GM13976 (cell line): ENCODE data around the gene XXYLT1.

Experiments
- DNase-seq: peaks from one replicate; pipeline ENCODE4 v3.0.0; 2012; ENCODE audit warnings: low spot score
- in situ Hi-C: fragments of 300-500 bp; cut with MboI; formaldehyde crosslinking; loops from one replicate; pipeline ENCODE4 v1.12.0; 2022; ENCODE audit warnings: low sequenced_read_pairs, mixed read lengths, inconsistent platforms; ENCODE audit not compliant: unreplicated experiment
- TF ChIP-seq, protein P1 (sequence below): IDR thresholded peaks from 2 replicates; pipeline ENCODE4 v1.5.1; 2012; ENCODE audit warnings: borderline replicate concordance, mild to moderate bottlenecking; ENCODE audit not compliant: insufficient read depth; ENCODE audit errors: extremely low read depth, missing control alignments, control extremely low read depth

XXYLT1 gene

DNA sequence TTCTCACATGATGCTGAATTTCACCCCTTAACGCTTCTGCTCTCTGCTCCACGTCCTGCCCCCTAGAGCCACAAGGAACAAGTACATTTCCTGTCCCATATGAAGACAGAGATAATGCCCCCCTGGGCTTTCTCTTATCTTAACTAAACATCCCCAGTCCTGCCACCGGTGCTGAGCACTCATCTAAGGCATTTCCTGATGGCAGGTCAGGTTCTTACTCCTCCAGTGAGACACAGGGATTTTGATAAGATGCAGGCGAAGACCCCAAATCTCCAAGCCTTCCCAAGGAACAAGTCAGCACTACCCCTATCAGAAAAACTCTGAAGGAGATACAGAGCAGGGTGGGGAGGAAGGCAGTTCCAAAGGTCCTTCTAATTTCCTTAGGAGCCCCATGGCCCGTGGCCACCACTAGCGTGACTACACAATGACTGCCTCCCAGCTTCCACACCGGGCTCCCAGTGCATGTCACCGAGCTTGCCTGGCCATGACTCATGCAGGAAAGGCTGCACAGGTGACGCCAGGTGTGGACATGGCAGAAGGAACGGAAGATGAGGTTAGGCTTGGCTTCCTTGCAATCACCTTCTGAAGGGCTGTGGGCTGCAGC lies 152.9 kb downstream of the XXYLT1 start:
- in situ Hi-C loops: no loop called here
- TF ChIP-seq, protein P1, sequence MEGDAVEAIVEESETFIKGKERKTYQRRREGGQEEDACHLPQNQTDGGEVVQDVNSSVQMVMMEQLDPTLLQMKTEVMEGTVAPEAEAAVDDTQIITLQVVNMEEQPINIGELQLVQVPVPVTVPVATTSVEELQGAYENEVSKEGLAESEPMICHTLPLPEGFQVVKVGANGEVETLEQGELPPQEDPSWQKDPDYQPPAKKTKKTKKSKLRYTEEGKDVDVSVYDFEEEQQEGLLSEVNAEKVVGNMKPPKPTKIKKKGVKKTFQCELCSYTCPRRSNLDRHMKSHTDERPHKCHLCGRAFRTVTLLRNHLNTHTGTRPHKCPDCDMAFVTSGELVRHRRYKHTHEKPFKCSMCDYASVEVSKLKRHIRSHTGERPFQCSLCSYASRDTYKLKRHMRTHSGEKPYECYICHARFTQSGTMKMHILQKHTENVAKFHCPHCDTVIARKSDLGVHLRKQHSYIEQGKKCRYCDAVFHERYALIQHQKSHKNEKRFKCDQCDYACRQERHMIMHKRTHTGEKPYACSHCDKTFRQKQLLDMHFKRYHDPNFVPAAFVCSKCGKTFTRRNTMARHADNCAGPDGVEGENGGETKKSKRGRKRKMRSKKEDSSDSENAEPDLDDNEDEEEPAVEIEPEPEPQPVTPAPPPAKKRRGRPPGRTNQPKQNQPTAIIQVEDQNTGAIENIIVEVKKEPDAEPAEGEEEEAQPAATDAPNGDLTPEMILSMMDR: peak; percentile 24
- no peak for DNase-seq

DNA sequence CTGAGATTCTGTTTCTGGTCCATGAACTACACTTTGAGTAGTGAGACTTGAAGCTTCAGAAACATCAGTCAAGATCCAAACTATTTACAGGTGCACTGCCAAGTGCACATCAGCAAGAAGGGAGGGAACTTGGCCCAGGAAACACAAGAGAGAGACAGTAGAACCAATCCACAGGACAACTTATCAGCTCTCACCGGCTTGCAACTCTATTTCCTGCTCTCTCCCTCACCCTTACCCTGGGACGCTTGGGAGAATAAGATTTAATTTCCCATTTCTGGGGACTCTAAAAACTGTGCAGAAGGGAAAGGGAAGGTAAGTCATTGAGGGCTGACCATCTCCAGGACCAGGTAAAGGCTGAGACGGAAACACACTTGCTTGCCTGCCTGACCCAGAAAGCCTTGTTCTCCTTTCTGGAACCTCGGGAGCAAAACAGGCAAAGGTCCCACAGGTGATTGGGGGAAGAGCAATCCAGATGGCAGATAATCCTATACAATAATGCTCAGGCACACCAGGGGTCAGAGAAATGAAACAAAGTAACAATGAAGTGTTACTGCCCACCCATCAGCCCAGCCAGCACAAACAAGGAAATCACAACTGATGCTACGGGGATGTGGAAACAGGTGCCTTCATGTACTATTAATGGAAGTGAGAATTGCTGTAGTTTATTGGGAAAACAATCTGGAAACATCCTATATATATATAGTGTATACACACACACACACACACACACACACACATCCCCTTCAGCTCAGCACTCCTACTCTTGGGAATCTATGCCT lies 154.4 kb downstream of the XXYLT1 start:
- in situ Hi-C loops: no loop called here
- DNase-seq: no peak
- TF ChIP-seq, protein P1: no peak

DNA sequence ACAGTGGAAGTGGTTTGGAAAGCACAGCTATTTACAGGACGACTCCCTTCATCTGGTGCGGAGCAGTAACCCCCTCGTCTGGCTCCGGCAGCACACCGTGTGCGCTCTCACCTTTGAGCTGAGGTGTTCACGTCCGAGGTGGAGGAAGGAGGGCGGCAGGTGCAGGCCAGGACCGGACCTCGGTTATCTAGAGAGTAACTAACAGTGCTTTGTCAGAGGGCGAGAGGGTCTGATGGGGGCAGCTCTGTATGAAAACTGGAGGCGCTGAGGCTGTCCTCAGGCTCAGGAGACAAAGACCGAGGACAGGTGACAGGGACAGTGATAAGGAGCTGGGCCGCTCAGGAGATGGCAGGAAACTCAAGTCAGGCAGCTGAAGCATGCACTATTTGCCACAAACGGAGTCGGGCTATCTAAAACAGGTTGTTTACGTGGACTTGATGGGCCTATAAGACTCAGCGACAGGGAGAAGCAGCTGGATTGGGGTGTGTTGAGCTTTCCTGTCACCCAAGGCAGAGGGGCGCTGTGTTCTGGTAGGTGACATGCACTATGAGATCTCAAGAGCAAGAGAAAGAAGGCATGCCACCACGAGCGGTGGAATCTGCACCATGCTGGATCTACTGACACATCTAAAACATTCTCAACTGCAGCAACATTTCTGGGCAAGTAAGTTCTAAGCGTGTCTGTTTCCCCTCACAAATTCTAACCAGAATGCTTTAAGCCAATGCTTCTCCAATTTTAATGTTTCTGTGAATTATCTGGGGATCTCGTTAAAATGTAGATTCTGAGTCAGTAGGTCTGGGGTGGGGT lies 155.2 kb downstream of the XXYLT1 start:
- no peak for DNase-seq
- TF ChIP-seq, protein P1: no peak
- in situ Hi-C loops: no loop called here

DNA sequence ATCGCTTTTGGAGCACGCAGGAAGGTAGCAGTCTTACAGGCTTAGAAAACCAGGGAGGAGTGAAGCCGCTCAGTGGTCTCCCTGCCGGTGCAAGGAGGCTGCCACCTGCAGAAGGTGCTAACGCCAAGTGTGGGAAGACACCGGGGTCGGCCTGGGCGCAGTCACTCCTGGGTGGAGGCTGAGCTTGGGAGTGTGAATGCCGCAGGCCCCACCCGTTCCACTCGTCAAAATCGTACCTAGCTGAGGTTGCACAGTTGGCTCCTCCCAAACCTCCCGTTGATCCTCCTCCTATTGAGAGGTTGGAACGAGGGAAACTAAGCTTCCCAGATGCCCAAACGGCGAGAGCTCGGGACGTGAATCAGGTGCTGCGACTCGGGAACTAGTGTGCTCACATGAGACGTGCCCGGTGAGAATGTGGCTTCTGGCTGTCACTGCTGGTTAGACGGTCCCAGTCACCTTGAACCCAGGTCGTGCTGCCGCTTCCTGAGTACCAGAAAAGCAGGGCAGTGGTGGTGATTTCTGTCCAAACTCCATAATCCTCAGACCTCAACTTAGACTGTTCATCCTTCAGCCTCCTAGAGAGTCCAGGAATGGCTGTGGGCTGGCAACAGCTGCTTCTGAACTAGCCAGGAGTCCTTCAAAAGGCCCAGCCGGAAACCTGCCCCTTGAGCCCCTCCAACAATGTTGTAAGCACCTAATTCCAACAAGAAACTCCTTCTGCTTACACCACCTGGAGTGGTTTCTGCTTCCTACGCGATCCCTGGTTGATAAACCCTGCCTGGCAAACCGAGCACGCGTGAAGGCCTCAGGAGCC lies 156.0 kb downstream of the XXYLT1 start:
- TF ChIP-seq, protein P1: no peak
- in situ Hi-C loops: no loop called here
- DNase-seq: no peak

DNA sequence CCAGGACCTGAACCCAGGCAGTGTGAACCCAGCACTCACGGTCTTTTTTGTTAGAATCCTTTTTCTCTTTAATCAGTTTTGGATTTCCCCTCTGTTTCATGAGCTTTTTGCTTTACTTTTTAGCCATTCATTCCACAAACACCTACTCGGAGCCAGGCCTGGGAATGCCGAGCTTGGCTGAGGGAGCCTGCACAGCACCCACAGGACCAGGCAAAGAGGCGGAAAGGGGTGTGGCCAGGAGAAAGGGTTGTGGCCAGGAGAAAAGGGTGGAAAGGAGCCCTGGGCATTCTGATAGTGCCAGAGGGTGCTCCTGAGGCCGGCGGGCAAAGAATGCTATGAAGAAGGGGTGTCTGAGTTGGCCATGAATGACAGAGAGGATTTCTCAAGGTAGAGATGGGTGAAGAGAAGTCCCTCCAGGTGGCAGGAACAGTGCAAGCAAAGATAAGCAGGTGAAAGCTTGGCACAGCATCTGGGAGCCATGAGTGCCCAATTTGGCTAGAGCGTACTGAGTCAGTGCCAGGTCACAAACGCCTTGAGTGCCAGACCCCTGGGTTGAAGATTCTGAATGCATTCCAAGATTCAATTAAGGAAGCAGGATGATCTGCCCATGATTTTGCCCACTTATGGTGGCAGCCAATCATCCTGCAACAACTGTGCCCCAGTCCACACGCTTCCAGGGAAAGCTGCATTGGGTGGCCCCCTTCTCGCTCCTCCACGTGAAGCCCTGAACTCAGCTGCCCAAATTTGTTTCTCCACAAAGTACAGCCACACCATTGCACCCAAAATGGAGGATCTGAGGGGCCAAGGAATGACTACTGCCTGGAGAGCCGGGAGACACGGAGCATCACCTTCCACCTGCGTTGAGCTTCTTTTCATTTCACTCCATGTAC lies 157.2 kb downstream of the XXYLT1 start:
- in situ Hi-C loops: no loop called here
- TF ChIP-seq, protein P1: no peak
- no peak for DNase-seq
